OCI-M1 (cell line): ENCODE measurements around the gene MMP10.

Experiments used
- DNase-seq: peaks from one replicate; lab custom pipeline; 2025; lab: John Stamatoyannopoulos, UW

Gene MMP10

DNA sequence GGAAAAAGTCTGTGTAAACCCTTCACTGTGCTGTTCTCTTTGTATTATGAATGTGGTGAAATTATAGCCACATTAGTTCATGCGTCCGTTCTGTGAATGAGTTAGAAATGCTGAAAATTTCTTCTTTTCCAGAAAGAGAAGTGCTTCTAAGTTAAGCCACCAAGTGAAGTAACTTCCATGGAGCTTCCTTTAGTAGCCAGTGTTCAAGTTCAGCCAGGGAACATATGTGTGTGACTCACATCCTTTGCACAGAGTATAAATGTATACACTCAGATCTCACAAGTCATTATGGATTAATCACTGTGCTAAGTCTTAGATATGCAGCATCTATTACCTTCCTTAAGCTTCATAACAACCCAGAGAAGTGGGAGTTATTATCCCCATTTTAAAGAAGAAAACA is 52.5 kb downstream of the MMP10 start:
- no peak for DNase-seq

- no peak for DNase-seq
Observed at GRCh38 chr11:102724904-102725500, 55.4 kb downstream of the MMP10 start, which contains the start of gene MMP8. Gene MMP8 (minus strand): TSS chr11:102724954. CDS start chr11:102724855, 99 bp downstream.

GRCh38 chr11:102722821-102723220 is 57.6 kb downstream of the MMP10 start:
- peak; percentile 29 for DNase-seq
